Left cardiac atrium (tissue), 4 donors: ENCODE data around the gene DPYD. TPM values are rescaled to one million over a fixed set of nuclear protein-coding genes. Genes with fewer than 3 reads are reported as not detected.

Experiments
- ATAC-seq, 2 donors: fragments of 200-7000 bp; cut with Tn5 transposase; one replicate each; pipeline ENCODE4 v1.9.1; 2020; ENCODE audit warnings: mild to moderate bottlenecking in 2 of 2, moderate library complexity in 2 of 2
- DNase-seq: peaks from one replicate; pipeline ENCODE4 v3.0.0-alpha.2; 2020
- intact Hi-C, 2 donors: fragments of 100-400 bp; cut with DNase I; formaldehyde crosslinking; loops; one replicate each; pipeline versions ENCODE4 v1.14.1 to v1.15.1; 2022 to 2023
- total RNA-seq, 2 donors: library from RNA; stranded (reverse); fragmentation: NEBNext Ultra II Directional; extraction: Animal tissue kit (Norgen Biotek cat#: 25700); gene quantifications; one replicate each; pipeline ENCODE4 v1.2.1, GENCODE V29; 2021
- donor health status: DM: no; HTN: yes; CAD: no.
- donor health status: DM: no; HTN: yes; CAD: no; lungs with severe emphysema.
- donor health status: DM: yes; HTN: yes; CAD: no.
- donor health status: Dilated cardiomyopathy.

Gene DPYD
- total RNA-seq, 2 donors from 2014 or later = 16.7 to 22.8 TPM

DNA sequence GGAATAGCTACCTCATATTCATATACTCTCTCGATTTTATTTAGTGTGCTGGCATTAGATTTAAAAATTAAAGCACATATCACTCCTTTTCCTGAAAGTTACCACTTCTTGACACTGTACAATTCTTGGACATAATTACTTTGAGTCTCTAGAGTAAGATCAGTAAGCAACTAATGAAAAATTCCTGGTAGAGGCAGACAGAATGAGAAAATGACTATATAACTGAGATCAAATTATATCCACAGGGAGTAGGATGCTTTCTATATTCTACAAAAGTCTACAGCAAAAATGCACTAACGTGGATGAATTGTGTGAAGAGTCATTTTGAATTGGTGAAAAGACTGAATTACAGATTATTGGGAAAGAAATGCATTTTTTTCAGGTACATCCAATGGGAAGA, 753.6 kb downstream of the DPYD start:
- ATAC-seq (no peak), DNase-seq (no peak)
- intact Hi-C loops = no loop called here

DNA sequence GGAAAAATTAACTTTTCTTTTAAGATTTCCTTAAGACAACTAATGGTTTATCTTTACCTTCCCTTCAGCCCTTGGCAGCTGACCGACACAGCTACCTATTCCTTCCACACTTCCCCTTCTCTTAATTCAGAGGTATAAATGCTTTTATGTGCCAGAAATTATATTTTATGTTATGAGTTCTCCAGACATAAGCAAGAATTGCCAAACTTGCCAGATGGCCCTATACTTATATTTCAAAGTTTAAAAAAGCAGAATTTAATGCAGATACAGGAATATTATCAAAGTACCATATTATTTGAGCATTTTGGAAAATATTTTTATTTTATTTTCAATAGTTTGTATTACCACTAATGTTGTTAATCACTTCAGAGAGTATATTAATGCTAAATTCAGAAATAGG, 754.2 kb downstream of the DPYD start:
- intact Hi-C loops = no loop called here
- DNase-seq (no peak), ATAC-seq (no peak)

DNA sequence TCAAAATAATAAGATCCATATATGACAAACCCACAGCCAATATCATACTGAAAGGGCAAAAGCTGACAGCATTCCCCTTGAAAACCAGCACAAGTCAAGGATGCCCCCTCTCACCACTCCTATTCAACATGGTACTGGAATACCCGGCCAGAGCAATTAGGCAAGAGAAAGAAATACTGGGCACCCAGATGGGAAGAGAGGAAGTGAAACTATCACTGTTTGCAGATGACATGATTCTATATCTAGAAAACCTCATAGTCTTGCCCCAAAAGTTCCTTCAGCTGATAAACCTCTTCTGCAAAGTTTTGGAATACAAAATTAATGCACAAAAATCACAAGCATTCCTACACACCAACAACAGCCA, 756.6 kb downstream of the DPYD start:
- intact Hi-C loops = no loop called here
- ATAC-seq = no peak

DNA sequence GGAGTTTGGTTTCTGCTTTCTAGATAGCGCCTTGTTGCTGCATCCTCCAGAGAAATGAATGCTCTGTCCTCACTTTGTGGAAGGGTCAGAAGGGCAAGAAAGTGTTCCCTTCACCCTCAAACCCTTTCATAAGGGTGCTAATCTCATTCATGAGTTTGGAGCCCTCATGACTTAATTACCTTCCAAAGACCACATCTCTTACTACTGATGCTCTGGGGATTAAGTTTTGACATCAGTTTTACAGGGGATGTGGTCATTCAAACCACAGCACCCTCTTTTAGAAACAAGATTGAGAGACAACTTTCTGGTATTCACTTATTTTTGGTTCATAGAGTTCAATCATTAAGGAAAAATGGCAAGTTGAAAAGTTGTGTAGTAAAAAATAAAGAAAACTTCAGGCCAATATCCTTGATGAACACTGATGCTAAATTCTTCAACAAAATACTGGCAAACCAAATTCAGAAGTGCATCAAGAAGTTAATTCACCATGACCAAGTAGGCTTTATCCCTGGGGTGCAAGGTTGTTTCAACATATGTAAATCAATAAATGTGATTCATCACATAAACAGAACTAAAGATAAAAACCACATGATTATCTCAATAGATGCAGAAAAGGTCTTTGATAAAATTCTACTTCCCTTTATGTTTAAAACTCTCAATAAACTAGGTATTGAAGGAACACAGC, 757.1 kb downstream of the DPYD start:
- ATAC-seq (no peak), DNase-seq (no peak)
- intact Hi-C loops = no loop called here

More for the DNA sequence above, 756.6 kb downstream of the DPYD start:
- no peak for DNase-seq

DNA sequence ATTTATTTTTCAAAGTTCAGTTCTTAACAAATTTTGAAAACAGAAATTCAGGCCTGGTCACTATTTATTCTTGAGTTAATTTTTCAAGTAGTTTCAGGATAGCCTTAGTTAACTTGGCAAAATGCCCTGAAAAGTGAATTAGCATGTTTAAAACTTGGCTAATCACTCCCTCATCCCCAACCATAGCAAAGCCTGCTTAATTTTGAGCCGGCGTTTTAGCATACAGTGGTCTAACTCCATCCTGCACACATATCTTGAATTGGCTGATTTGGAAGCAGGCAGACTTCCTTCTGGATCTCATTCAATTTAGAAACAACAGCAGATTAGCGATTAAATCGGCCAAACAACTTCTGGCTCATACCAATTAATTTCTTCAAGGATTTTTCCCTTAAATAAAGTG, 760.0 kb downstream of the DPYD start:
- ATAC-seq = peak; percentile 30 to 44
- no peak for DNase-seq
- intact Hi-C loops = no loop called here

DNA sequence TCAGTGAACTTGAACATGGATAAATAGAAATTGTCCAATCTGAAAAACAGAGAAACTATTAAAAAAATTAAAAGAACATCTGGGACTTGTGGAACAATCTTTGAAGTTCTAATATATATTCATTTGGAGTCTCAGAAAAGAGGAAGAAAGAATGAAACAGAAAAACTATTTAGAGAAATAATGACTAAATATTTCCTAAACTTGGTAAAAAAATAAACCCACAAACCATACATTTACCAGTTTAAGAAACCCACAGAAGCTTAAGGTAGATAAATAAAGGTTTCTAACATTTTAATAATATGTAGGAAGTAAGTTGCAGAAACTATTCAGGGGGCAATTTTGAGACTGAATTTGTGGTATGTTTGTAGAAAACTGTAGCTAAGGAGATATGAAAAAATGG, 761.5 kb downstream of the DPYD start:
- ATAC-seq (no peak), DNase-seq (no peak)
- intact Hi-C loops = no loop called here

DNA sequence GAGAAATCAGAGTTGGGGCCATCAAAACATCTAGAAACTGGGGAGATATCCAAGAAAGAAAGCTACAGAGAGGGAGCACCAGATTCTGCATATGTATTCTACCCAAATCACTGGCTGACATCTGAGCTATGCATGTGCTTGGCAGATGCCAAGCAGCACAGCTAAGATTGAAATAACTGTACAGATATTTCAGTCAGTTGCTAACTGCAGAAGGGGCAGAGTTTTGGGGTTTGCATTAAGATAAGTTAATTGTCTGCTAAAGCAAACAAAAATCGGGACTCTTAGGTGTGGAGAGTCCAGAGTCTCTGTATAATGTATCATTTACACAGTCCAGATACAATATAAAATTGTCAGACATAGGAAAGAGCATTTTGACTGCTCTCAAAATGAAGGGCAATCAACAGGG, 762.1 kb downstream of the DPYD start:
- DNase-seq (no peak), ATAC-seq (no peak)
- intact Hi-C loops = no loop called here

DNA sequence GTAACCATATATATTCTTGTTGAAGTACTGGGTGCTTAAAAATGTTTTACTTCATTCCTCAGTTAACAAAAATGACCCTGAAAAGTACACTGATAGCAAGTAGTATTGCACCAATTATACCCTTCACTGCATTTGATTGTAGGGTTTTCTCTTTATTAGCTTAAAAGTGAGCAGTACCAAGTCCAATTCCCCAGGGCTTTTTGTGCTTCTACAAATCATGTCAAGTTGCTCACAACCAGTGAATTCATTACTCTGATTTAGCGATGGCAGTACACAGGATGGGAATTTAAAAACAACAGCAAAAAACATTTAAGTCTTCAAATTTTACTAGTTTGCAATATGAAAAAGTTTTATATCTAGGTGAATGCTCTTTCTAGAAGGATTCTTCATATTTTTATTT, 762.8 kb downstream of the DPYD start:
- intact Hi-C loops = no loop called here
- DNase-seq (no peak), ATAC-seq (no peak)

DNA sequence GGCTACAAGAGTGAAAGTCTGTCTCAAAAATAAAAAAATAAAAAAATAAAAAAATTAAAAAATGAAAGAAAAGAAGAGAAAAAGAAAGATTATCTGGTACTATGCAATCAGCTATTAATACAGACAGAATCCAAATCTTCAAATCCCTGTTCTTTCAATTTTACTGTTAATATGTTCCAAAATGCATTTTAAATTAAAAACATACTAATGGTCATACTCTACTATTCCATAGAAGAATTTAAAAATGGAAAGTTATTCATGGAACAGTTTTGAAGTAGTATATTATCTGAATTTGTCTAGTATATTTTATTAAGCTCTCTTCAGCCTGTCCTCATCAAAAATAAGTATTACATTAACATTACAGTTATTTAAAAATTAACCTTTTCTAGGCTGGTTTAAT, 769.2 kb downstream of the DPYD start:
- no peak for ATAC-seq
- no peak for DNase-seq
- intact Hi-C loops = no loop called here

DNA sequence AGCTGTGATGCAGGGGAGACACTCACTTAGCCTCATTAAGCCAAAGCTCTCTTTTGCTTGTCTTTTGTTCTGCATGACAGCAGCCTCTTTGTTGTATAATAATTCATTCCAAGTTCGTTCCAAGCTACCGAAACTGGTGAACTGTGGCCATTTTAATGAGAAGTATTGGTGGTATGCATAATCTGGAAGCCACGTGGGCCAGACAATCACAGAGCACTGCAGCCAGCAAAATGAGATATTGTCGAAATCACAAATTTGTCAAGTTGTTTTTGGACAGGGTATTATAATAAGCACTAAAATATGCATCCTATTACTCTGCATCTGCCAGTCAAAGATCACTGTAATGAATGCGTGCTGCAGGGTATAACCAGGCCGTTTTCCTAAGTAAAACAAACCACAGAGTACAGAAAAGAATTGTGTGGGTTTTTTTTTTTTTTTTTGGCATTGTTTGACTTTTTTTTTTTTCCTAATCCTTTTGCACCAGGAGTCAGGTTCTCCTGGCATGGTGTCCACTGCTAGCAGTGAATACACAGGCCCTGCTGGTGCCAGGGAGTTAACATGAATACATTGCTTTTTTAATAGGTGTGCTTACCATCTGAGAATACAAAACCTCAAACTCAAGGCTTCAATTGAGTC, 775.4 kb downstream of the DPYD start:
- ATAC-seq (peak in 1 of 2 donors; percentile 22), DNase-seq (no peak)
- intact Hi-C loops = no loop called here

DNA sequence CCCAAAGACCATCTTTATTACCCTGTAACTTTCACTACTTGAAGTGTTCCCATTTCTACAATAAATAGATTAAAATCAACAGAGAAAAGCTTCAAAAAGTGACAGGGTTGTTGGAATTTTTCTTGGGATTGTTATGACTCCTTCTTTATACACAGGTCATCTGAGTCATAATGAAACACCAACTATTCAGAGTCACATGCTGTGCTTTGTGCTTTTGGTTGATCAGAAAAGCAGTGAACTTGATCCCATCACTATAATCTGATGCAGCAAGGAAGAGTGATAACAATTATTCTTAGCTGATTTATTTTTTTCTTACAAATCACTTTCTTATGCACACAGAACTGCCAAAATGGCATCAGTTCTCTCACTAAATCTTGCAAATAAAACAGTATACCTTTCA, 776.3 kb downstream of the DPYD start:
- DNase-seq (no peak), ATAC-seq (peak in 1 of 2 donors; percentile 59)
- intact Hi-C loops = no loop called here

DNA sequence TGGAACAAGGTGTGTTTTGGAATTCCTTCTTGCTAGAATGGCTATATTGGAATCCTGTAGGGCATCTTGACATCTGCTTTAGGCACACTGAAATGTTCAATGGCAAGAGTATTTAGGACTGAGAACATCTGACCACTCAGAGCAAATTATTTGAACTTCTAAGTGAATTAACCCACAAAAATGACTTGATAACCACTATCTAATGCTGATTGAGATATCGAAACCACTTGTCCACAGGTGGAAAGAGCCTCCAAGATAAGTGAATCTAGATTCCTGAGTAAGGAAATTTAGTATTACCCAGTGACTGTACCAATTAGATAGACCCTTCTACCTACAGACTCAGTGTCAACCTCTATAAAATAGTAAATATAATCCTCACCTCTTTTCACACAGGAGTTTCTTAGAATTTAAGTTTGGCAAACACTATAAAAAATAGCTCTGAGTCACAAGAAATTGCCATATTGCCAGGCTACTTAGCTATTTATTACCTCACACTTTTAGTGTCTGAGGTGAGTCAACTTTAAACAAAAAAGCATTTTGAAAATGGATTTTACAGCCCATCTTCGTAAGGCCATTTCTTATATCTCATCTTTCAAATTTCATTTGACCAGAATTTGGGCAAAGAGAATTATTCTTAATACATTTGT, 777.5 kb downstream of the DPYD start:
- DNase-seq (no peak), ATAC-seq (peak in 1 of 2 donors; percentile 44)
- intact Hi-C loops = no loop called here

DNA sequence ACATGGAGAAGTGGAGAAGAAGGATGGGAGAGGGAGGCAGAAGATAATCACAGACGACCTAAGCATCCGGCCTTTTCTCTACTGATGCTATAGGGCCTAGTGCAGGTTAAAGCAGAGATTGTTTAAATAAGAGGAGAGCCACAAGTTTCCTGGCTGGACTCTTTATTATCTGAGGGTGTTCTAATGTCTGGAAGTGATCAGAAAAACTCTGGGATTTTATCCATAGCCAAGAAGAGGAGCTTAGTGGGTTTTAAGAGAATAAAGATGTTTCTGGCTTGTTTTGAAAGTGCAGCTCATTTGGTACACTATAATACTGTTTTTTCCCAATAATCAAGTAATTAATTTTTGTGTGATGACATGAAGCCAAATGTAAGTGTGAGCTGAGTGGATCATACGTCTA, 780.2 kb downstream of the DPYD start:
- intact Hi-C loops = no loop called here
- ATAC-seq = no peak

DNA sequence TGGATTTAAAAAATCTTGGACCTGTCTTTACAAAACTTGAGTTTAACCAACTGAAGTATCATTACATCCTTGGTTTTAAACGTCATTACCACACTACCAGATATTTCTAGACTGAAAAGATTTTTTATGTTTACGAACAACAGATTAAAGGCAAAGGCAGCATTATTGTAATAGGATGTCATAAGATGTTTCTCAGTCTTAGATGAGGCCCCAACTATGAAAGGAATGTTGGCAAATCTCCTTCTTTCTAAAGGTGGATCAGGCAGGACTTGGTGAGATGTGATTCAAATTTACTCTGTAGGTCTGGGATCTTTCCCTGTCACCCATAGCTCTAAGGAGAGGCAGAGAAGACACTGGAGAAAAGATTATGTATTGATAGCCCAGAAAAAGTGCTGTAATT, 781.3 kb downstream of the DPYD start:
- DNase-seq = no peak
- no peak for ATAC-seq
- intact Hi-C loops = loop anchor here in 1 of 2 donors (10.0 kb wide), 1 partner anchor 385 kb away; no protein-coding TSS in a partner anchor

More for the DNA sequence above, 780.2 kb downstream of the DPYD start:
- no peak for DNase-seq

DNA sequence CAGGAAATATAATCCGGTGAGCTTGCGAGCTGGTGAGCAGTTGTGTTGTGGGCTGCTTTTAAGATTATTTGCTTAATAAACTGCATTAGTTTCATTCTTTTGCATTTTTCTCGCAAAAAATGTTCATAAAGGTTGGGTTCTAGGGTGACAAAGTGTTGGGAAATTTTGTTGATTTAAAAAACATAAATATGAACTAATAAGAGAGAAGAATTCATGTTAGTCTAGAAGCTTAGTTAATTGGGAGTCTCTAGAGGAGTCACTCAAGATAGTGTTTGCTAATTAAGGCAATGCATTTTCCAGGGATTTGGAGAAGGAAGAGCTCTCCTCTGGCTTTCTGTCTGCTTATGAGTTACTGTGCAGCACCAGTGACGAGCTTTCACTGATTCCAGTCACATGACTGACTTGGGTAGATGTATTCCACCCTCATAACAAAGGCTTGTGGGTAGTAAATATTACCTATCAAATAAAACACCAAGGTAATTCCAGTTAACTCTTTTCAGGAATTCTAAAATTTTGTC, 782.3 kb downstream of the DPYD start:
- ATAC-seq = peak; percentile 50 to 70
- no peak for DNase-seq
- intact Hi-C loops = loop anchor here in 1 of 2 donors (10.0 kb wide), 1 partner anchor 386 kb away; no protein-coding TSS in a partner anchor

DNA sequence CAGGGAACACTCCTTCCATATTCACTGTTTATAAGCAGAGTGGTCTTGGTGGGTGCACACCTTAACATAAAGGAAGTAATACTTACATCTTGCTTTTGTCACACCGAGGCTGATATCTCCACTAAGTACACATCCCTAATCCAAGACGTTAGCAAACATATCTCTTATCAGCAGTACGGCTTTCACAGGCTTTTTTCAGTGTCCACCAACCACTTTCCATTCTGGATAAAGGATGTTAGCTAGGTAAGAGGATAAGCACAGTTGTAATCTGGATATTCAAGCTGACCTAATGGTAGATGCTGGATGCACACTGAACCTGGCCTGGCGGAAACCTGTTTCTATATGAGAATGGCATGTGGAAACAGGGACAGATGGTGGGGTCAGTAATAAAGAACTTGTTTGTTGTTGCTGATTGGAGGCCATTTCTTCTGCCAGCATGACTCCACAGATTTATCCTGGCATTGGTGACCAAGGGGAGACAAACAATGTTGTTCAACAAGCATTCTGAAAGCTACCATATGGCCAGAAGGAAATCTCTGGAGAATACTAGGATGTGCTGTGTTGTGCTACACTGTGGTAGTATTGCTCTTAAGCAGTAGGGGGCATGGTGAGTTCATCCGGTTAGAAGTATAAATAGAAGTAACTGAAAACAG, 782.8 kb downstream of the DPYD start:
- intact Hi-C loops = loop anchor here in 1 of 2 donors (10.0 kb wide), 1 partner anchor 387 kb away; no protein-coding TSS in a partner anchor
- DNase-seq (no peak), ATAC-seq (peak in 1 of 2 donors; percentile 95)

DNA sequence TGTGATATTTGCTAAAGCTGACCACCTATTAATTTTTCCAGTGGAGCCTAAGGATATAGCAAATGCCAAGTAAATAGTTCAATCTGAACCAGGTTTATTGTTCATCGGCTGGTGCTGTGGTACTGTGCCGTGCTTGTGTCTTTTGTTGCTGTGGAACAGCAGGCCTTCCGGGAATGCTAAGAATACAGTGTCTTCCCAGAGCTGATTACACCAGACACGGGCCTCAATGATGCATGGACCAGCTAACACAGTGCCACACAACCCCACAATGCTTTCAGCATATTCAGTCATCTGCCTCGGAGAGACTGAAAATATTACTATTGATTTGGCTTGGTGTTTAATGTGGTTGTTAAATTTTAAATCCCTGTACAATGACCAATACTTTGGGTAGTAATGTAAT, 783.8 kb downstream of the DPYD start:
- ATAC-seq = no peak
- intact Hi-C loops = loop anchor here in 1 of 2 donors (10.0 kb wide), 1 partner anchor 388 kb away; no protein-coding TSS in a partner anchor
- DNase-seq = no peak

DNA sequence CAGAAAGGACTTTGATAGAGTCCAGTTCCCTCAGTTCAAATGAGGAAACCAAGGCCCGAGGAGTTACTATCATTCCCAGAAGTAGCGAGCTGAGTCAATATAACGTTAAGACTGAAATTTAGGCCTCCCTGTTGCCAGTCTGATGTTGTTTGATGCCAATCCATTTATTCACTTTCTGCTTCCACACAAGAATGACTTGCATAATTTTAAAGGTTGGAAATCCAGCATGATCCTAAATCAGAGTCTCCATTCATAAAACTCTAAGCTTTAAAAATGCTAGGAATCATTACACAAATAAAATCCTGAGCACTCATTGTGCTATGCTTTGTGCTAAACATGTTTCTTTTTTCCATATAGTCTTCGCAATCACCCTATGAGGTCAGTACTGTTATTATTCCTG, 784.9 kb downstream of the DPYD start:
- ATAC-seq = no peak
- no peak for DNase-seq
- intact Hi-C loops = loop anchor here in 1 of 2 donors (10.0 kb wide), 1 partner anchor 389 kb away; no protein-coding TSS in a partner anchor

DNA sequence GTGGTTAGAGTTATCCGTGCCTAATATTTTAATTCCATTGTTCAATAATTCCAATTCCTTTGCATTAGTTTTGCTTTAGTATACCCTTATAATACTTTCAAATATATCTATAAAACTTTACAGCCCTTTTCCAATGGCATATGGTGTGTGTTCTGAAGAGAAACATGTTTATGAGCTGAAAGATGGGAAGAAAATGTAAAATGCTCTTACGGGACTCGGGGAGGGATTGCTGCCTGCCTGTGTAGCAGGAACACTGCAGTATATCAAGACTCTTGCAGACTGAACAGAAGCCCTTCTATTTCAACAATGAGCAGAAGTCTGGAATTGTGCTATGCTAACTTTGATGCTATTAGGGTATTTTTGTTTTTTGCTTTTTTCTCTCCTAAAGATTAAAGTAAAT, 792.4 kb downstream of the DPYD start:
- ATAC-seq (no peak), DNase-seq (no peak)
- intact Hi-C loops = no loop called here
